IMR-90 (cell line): ENCODE data around the gene SNAPC4. TPM values are rescaled to one million over a fixed set of nuclear protein-coding genes. Genes with fewer than 3 reads are reported as not detected.
A peak's percentile ranks its signal among the peaks of the same experiment; 100 is the strongest.

Source experiments
- ATAC-seq: fragments of 200-7000 bp; cut with Tn5 transposase; 2 replicates; pipeline ENCODE4 v1.9.1; 2020; ENCODE audit warnings: low read depth, mild to moderate bottlenecking, moderate library complexity
- BruUV-seq: library from RNA; stranded (reverse); fragments of 400-500 nt; replicated peaks from 2 replicates; lab custom pipeline; 2021; lab: Mats Ljungman, UMichigan
- CTCF ChIA-PET: fragments of 300-600 bp; formaldehyde crosslinking; extraction: SDS; loops from one replicate; lab custom pipeline; 2021; ENCODE audit warnings: antibody characterized with exemption; lab: Yijun Ruan, JAX
- POLR2A ChIA-PET: fragments of 300-600 bp; sonication (Branson Sonifier 250); formaldehyde crosslinking; loops from one replicate; lab custom pipeline; 2022; ENCODE audit warnings: antibody characterized with exemption; ENCODE audit not compliant: unreplicated experiment; lab: Charles Lee
- DNase-seq: peaks from one replicate; pipeline ENCODE4 v3.0.0; 2013
- H2AFZ ChIP-seq: replicated peaks from 2 replicates; pipeline ENCODE3; 2013; ENCODE audit warnings: low read length, mild to moderate bottlenecking; ENCODE audit not compliant: poor library complexity
- H2AK5ac ChIP-seq: 2 replicates; pipeline ENCODE4 v1.6.1; 2013; ENCODE audit warnings: low read depth, low read length, inconsistent platforms
- H2AK9ac ChIP-seq: replicated peaks from 2 replicates; pipeline ENCODE3; 2013; ENCODE audit warnings: mild to moderate bottlenecking, low read depth, low read length, moderate library complexity; ENCODE audit not compliant: poor library complexity
- H2BK120ac ChIP-seq: 2 replicates; pipeline ENCODE4 v1.6.1; 2013; ENCODE audit warnings: low read depth, low read length, inconsistent platforms
- H2BK15ac ChIP-seq: 3 replicates; pipeline ENCODE4 v1.6.1; 2013; ENCODE audit warnings: low read depth, low read length, inconsistent platforms
- H2BK20ac ChIP-seq: 2 replicates; pipeline ENCODE4 v1.6.1; 2013; ENCODE audit warnings: low read depth, mild to moderate bottlenecking, inconsistent platforms, low read length, moderate library complexity
- H2BK5ac ChIP-seq: 2 replicates; pipeline ENCODE4 v1.6.1; 2013; ENCODE audit warnings: mild to moderate bottlenecking, low read depth, low read length, inconsistent platforms; ENCODE audit not compliant: poor library complexity, severe bottlenecking
- H3K14ac ChIP-seq: replicated peaks from 2 replicates; pipeline ENCODE4 v1.6.1; 2013; ENCODE audit warnings: low read depth, low read length, inconsistent platforms
- H3K18ac ChIP-seq: 2 replicates; pipeline ENCODE4 v1.6.1; 2013; ENCODE audit warnings: low read depth, low read length, control low read depth
- H3K23ac ChIP-seq: 2 replicates; pipeline ENCODE4 v1.6.1; 2013; ENCODE audit warnings: low read depth, low read length, inconsistent platforms
- H3K27ac ChIP-seq: 2 replicates; pipeline ENCODE4 v1.5.1; 2013; ENCODE audit warnings: mild to moderate bottlenecking, control low read depth, low read length; ENCODE audit not compliant: insufficient read depth
- H3K27me3 ChIP-seq: 2 replicates; pipeline ENCODE4 v1.6.1; 2013; ENCODE audit warnings: low read length; ENCODE audit not compliant: control insufficient read depth, insufficient read depth
- H3K36me3 ChIP-seq: 2 replicates; pipeline ENCODE4 v1.6.1; 2013; ENCODE audit warnings: low read length, mixed read lengths; ENCODE audit not compliant: control insufficient read depth, insufficient read depth
- H3K4ac ChIP-seq: 2 replicates; pipeline ENCODE4 v1.6.1; 2013; ENCODE audit warnings: low read depth, low read length, inconsistent platforms
- H3K4me1 ChIP-seq: 2 replicates; pipeline ENCODE4 v1.6.1; 2013; ENCODE audit warnings: low read length, mixed read lengths; ENCODE audit not compliant: control insufficient read depth, insufficient read depth
- H3K4me2 ChIP-seq: 2 replicates; pipeline ENCODE4 v1.6.1; 2013; ENCODE audit warnings: low read depth, mild to moderate bottlenecking, control low read depth, low read length, moderate library complexity
- H3K4me3 ChIP-seq: 2 replicates; pipeline ENCODE4 v1.5.1; 2013; ENCODE audit warnings: low read depth, mild to moderate bottlenecking, control low read depth, low read length, moderate library complexity; ENCODE audit not compliant: insufficient read depth
- H3K56ac ChIP-seq: 2 replicates; pipeline ENCODE4 v1.6.1; 2013; ENCODE audit warnings: low read length, inconsistent platforms; ENCODE audit not compliant: insufficient read depth; ENCODE audit errors: extremely low read depth
- H3K79me1 ChIP-seq, 2 experiments: 2 replicates each; pipeline ENCODE4 v1.6.1; 2013; ENCODE audit warnings: low read length in 2 of 2, inconsistent platforms in 1 of 2, low read depth in 1 of 2
- H3K9ac ChIP-seq: 2 replicates; pipeline ENCODE4 v1.6.1; 2013; ENCODE audit warnings: low read depth, low read length, control low read depth
- H3K9me1 ChIP-seq: 2 replicates; pipeline ENCODE4 v1.6.1; 2013; ENCODE audit warnings: low read length, inconsistent platforms; ENCODE audit not compliant: insufficient read depth
- H3K9me3 ChIP-seq: 2 replicates; pipeline ENCODE4 v1.6.1; 2013; ENCODE audit warnings: low read length; ENCODE audit not compliant: control insufficient read depth, insufficient read depth
- H4K20me1 ChIP-seq: 2 replicates; pipeline ENCODE4 v1.6.1; 2013; ENCODE audit warnings: low read length, inconsistent platforms; ENCODE audit not compliant: insufficient read depth
- H4K5ac ChIP-seq: 2 replicates; pipeline ENCODE4 v1.6.1; 2013; ENCODE audit warnings: mild to moderate bottlenecking, low read depth, low read length, control low read depth
- H4K8ac ChIP-seq, 2 experiments: 2 replicates each; pipeline ENCODE4 v1.6.1; 2013; ENCODE audit warnings: low read depth in 2 of 2, low read length in 2 of 2, control low read depth in 1 of 2, inconsistent platforms in 1 of 2
- H4K91ac ChIP-seq: 2 replicates; pipeline ENCODE4 v1.6.1; 2013; ENCODE audit warnings: low read depth, low read length, inconsistent platforms; ENCODE audit not compliant: insufficient read depth
- ELK1 ChIP-seq: fragments of 150-350 bp; IDR thresholded peaks from 2 replicates; pipeline ENCODE4 v1.6.1; 2016; ENCODE audit warnings: low read depth, mild to moderate bottlenecking, low read length, moderate library complexity, borderline replicate concordance
- WGBS, 2 experiments: methylation state at CpG; one replicate each; pipeline versions ENCODE4 v1.1.5 to v1.1.7; 2013; ENCODE audit warnings: missing lambda C conversion rate in 2 of 2; ENCODE audit not compliant: insufficient read length in 1 of 2; ENCODE audit errors: extremely low coverage in 2 of 2; 5-methylcytosine and 5-hydroxymethylcytosine counted together
- dilution Hi-C: fragments of 300-500 bp; cut with HindIII; formaldehyde crosslinking; loops from one replicate; pipeline ENCODE4 v1.14.3; 2018; ENCODE audit warnings: low sequenced_read_pairs; ENCODE audit not compliant: unreplicated experiment
- in situ Hi-C: fragments of 300-500 bp; cut with MboI; formaldehyde crosslinking; loops from 3 replicates; pipeline ENCODE4 v1.14.3; 2019; ENCODE audit warnings: low sequenced_read_pairs, inconsistent platforms, mixed read lengths
- intact Hi-C: fragments of 100-400 bp; cut with micrococcal nuclease; formaldehyde crosslinking; loops from 2 replicates; pipeline ENCODE4 v1.10.0; 2022
- polyA plus RNA-seq, 3 experiments: library from polyadenylated mRNA; depleted of rRNA; stranded (reverse); fragments of >200 nt; gene quantifications; 2 replicates each; pipeline ENCODE4 v1.2.3, GENCODE V29; 2012; ENCODE audit warnings: low replicate concordance in 1 of 3
- total RNA-seq: library from RNA; depleted of rRNA; stranded (reverse); fragments of >200 nt; gene quantifications from 2 replicates; pipeline ENCODE4 v1.2.3, GENCODE V29; 2012

The SNAPC4 gene
- total and polyA plus RNA-seq, 2 of the 4 experiments (the other 2 are of a cell fraction), result 2.5 to 6.5 TPM

- H2BK120ac ChIP-seq, result no peak overlapping the region
- peaks cover 36% of the 10 kb centered on the region for H4K20me1 ChIP-seq
- POLR2A ChIA-PET, result no interaction called here
- no peak overlapping the region for H2BK20ac ChIP-seq
- no peak for ATAC-seq
- no peak overlapping the region for H3K18ac ChIP-seq
- CTCF ChIA-PET, result no interaction called here
- 61% methylated on average over 7 of the region's 9 CpGs; no CpG with 5 or more reads in 1 of the 2 experiments for WGBS, 2 experiments
- H3K36me3 ChIP-seq, result peaks cover 48% of the 10 kb centered on the region
- TF ChIP-seq ELK1, result no peak
- no peak overlapping the region for H3K56ac ChIP-seq
- H3K79me1 ChIP-seq, result peaks cover 11 to 67% of the 10 kb centered on the region in 2 experiments
- H3K27me3 ChIP-seq, result no peaks in the 10 kb centered on the region
- H3K27ac ChIP-seq, result no peak overlapping the region
- no peak overlapping the region for H3K4me3 ChIP-seq
- H3K4me2 ChIP-seq, result no peak overlapping the region
- DNase-seq, result no peak
- no peak overlapping the region for H4K91ac ChIP-seq
- H3K9me1 ChIP-seq, result peaks cover 13% of the 10 kb centered on the region; the same call in 1 of the 2 replicates
- no peak overlapping the region for H2BK15ac ChIP-seq
- no TSS peak for BruUV-seq
- intact Hi-C loops (no loop called here), dilution Hi-C loops (no loop called here), in situ Hi-C loops (no loop called here)
- H3K9ac ChIP-seq, result no peak overlapping the region
- H2AK5ac ChIP-seq, result 0 out of 2 replicates have a peak overlapping the region, but pooled peaks have one; percentile 9
- no peak overlapping the region for H3K14ac ChIP-seq
- no peak overlapping the region for H4K5ac ChIP-seq
- no peak overlapping the region for H4K8ac ChIP-seq
- H3K9me3 ChIP-seq, result no peaks in the 10 kb centered on the region
- no peak overlapping the region for H2BK5ac ChIP-seq
- peaks cover 12% of the 10 kb centered on the region for H3K4me1 ChIP-seq
- H3K4ac ChIP-seq, result no peak overlapping the region
- H3K23ac ChIP-seq, result no peak overlapping the region
- peak overlapping the region; percentile 51 for H2AK9ac ChIP-seq
- H2AFZ ChIP-seq, result peak overlapping the region; percentile 37
Observed at GRCh38 chr9:136412962-136413361, 13.0 kb upstream of the SNAPC4 start.
